ENCODE results near the gene ASH1L.
"Not testable (repeated sequence)": the region's sequence is repeated elsewhere in the genome, so short reads cannot be mapped to it uniquely, and the experiment has no call there.

DNA sequence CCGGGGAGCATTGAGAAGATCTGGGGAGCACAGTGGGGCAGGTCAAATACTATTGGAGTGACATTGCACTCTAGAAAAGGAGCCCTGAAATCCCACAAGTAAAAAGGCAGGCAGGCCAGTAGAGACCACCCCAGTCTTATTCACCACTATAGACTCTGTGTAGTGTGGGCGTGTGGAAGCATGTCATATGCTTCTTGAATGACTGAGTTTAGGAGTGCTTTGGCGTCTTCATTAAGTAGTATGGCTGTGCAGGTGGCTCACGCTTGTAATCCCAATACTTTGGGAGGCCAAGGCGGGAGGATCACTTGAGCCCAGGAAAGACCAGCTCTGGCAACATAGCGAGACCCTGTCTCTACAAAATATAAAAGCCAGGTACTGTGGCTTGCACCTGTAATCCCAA lies 21.2 kb upstream of the ASH1L start:
- TF ChIP-seq, protein P1, sequence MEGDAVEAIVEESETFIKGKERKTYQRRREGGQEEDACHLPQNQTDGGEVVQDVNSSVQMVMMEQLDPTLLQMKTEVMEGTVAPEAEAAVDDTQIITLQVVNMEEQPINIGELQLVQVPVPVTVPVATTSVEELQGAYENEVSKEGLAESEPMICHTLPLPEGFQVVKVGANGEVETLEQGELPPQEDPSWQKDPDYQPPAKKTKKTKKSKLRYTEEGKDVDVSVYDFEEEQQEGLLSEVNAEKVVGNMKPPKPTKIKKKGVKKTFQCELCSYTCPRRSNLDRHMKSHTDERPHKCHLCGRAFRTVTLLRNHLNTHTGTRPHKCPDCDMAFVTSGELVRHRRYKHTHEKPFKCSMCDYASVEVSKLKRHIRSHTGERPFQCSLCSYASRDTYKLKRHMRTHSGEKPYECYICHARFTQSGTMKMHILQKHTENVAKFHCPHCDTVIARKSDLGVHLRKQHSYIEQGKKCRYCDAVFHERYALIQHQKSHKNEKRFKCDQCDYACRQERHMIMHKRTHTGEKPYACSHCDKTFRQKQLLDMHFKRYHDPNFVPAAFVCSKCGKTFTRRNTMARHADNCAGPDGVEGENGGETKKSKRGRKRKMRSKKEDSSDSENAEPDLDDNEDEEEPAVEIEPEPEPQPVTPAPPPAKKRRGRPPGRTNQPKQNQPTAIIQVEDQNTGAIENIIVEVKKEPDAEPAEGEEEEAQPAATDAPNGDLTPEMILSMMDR (IDR thresholded peaks at IDR 0.05; ENCODE audit: poor library complexity), result not testable (repeated sequence)
- not testable (repeated sequence) for TF ChIP-seq EZH2 (IDR thresholded peaks at IDR 0.05; ENCODE audit: borderline replicate concordance)

Measured in hepatocyte (in vitro differentiated cells).